ENCODE results near the gene CD22. TPM values are rescaled to one million over a fixed set of nuclear protein-coding genes. Genes with fewer than 3 reads are reported as not detected.
A peak's percentile ranks its signal among the peaks of the same experiment; 100 is the strongest.

Gene CD22
- total RNA-seq, 1 experiment from 2014 or later, result not detected

DNA sequence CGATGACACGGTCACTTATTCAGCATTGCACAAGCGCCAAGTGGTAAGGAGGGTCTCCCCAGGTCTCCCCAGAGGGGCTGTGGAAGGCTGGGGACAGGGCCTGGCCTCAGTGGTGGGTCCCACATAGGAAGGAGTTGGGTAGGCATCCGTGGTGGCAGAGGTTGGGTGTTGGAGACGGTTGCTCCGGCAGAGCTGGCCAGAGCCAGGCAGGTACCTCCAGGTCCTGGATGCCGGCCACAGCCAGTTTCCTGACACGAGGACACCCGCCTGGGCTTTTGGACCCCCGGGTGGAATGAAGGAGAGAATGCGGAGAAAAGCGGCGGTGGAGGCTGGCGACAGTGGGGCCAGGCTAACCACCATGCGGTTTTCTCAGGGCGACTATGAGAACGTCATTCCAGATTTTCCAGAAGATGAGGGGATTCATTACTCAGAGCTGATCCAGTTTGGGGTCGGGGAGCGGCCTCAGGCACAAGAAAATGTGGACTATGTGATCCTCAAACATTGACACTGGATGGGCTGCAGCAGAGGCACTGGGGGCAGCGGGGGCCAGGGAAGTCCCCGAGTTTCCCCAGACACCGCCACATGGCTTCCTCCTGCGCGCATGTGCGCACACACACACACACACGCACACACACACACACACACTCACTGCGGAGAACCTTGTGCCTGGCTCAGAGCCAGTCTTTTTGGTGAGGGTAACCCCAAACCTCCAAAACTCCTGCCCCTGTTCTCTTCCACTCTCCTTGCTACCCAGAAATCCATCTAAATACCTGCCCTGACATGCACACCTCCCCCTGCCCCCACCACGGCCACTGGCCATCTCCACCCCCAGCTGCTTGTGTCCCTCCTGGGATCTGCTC is 17.4 kb downstream of the CD22 start:
- H4K8ac ChIP-seq (replicated peaks; ENCODE audit: insufficient read length, low read depth, low read length), result no peak overlapping the region
- Mint-ChIP-seq H3K27me3 (ENCODE audit: low read depth) (peaks cover 44% of the 10 kb centered on the region), H3K4me3 (no peak overlapping the region), H3K9me3 (no peaks in the 10 kb centered on the region), H3K4me1 (peaks cover 7 to 21% of the 10 kb centered on the region in 2 experiments), H3K36me3 (ENCODE audit: insufficient read depth in 1 of 3, low read depth in 3 of 3) (no peaks in the 10 kb centered on the region), H3K27ac (no peak overlapping the region; a peak in 1 of 7 replicates)
- no peak overlapping the region for H3K14ac ChIP-seq (ENCODE audit: insufficient read depth, low read length)
- no peak overlapping the region for H3K4ac ChIP-seq (ENCODE audit: low read depth, low read length)
- no peak overlapping the region for H2BK15ac ChIP-seq (ENCODE audit: low read depth, low read length)
- no peak overlapping the region for H4K91ac ChIP-seq (ENCODE audit: insufficient read length, low read depth, low read length)
- H3K27me3 ChIP-seq (ENCODE audit: insufficient read depth, low read length), result no peaks in the 10 kb centered on the region
- no peak overlapping the region for H2BK120ac ChIP-seq (ENCODE audit: low read depth, low read length, poor library complexity, severe bottlenecking)
- no CpG with 5 or more reads among the region's 28 CpGs for WGBS (ENCODE audit: extremely low coverage, insufficient read length, low lambda C conversion rate)
- no peak overlapping the region for H3K27ac ChIP-seq (ENCODE audit: insufficient read length, low read depth, low read length)
- no peak overlapping the region for H2AFZ ChIP-seq (ENCODE audit: low read length)
- H2BK12ac ChIP-seq (ENCODE audit: insufficient read length, low read depth, low read length), result no peak overlapping the region
- peak; percentile 19 for DNase-seq
- no peaks in the 10 kb centered on the region for H4K20me1 ChIP-seq (ENCODE audit: control insufficient read depth, insufficient read depth, insufficient read length)
- H3K4me2 ChIP-seq (ENCODE audit: insufficient read depth, insufficient read length, low read length), result no peak overlapping the region
- H3T11ph ChIP-seq (ENCODE audit: low read length), result no peak overlapping the region
- no peaks in the 10 kb centered on the region for H3K9me3 ChIP-seq (ENCODE audit: control insufficient read depth, low read depth, low read length)
- H4K5ac ChIP-seq (ENCODE audit: insufficient read length, low read depth, low read length), result no peak overlapping the region
- no peaks in the 10 kb centered on the region for H3K23me2 ChIP-seq (ENCODE audit: insufficient read length, low read depth, low read length, poor library complexity, severe bottlenecking)
- H2BK20ac ChIP-seq (ENCODE audit: low read depth, low read length, poor library complexity, severe bottlenecking), result no peak overlapping the region
- H3K18ac ChIP-seq (ENCODE audit: insufficient read length, low read depth, low read length), result no peak overlapping the region
- TF ChIP-seq, protein P1, sequence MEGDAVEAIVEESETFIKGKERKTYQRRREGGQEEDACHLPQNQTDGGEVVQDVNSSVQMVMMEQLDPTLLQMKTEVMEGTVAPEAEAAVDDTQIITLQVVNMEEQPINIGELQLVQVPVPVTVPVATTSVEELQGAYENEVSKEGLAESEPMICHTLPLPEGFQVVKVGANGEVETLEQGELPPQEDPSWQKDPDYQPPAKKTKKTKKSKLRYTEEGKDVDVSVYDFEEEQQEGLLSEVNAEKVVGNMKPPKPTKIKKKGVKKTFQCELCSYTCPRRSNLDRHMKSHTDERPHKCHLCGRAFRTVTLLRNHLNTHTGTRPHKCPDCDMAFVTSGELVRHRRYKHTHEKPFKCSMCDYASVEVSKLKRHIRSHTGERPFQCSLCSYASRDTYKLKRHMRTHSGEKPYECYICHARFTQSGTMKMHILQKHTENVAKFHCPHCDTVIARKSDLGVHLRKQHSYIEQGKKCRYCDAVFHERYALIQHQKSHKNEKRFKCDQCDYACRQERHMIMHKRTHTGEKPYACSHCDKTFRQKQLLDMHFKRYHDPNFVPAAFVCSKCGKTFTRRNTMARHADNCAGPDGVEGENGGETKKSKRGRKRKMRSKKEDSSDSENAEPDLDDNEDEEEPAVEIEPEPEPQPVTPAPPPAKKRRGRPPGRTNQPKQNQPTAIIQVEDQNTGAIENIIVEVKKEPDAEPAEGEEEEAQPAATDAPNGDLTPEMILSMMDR (conservative IDR thresholded peaks at IDR 0.05), result no peak
- H3K23ac ChIP-seq (ENCODE audit: insufficient read length, low read depth, low read length), result no peak overlapping the region
- no peaks in the 10 kb centered on the region for H3K4me1 ChIP-seq (ENCODE audit: insufficient read depth, low read length)
- no peaks in the 10 kb centered on the region for H3K79me1 ChIP-seq (ENCODE audit: insufficient read depth, low read depth, low read length, poor library complexity, severe bottlenecking)
- no peaks in the 10 kb centered on the region for H3K79me2 ChIP-seq (ENCODE audit: insufficient read depth, low read length)
- no peak overlapping the region for H2AK5ac ChIP-seq (ENCODE audit: insufficient read length, low read length)
- no peak overlapping the region for H3K9ac ChIP-seq (ENCODE audit: extremely low read depth, insufficient read length, low read length)
- H2BK5ac ChIP-seq (ENCODE audit: insufficient read length, low read length), result no peak overlapping the region
- H3K56ac ChIP-seq (ENCODE audit: insufficient read length, low read depth, low read length), result no peak overlapping the region

Data from H9 (cell line).